OCI-LY7 (cell line): ENCODE results near the gene ZDHHC9.

Experiments used
- CTCF ChIP-seq: fragments of 200-600 bp; sonication (generic); conservative IDR thresholded peaks from 2 replicates; pipeline ENCODE4 v1.5.1; 2014; ENCODE audit warnings: mild to moderate bottlenecking, antibody characterized with exemption, low read length, moderate library complexity, mixed read lengths
- EZH2phosphoT487 ChIP-seq: fragments of 200-600 bp; sonication (generic); IDR thresholded peaks from 2 replicates; pipeline ENCODE4 v1.6.1; 2018; ENCODE audit warnings: low read depth, borderline replicate concordance, mild to moderate bottlenecking, mixed run types, antibody characterized with exemption, low read length, moderate library complexity, mixed read lengths

GRCh38 chrX:129846716-129847115, 3.0 kb upstream of the ZDHHC9 start:
- TF ChIP-seq CTCF (no peak), EZH2phosphoT487 (no peak)
